VCaP (cell line): ENCODE measurements around the gene PTPN5.

Experiments used
- H3K27ac ChIP-seq: fragments of 450-650 bp; 2 replicates; pipeline ENCODE4 v1.5.1; 2017
- TF ChIP-seq, protein P1 (sequence below): fragments of 450-650 bp; conservative IDR thresholded peaks from 2 replicates; pipeline ENCODE4 v1.5.1; 2017; ENCODE audit warnings: mild to moderate bottlenecking, moderate library complexity

The PTPN5 gene

DNA sequence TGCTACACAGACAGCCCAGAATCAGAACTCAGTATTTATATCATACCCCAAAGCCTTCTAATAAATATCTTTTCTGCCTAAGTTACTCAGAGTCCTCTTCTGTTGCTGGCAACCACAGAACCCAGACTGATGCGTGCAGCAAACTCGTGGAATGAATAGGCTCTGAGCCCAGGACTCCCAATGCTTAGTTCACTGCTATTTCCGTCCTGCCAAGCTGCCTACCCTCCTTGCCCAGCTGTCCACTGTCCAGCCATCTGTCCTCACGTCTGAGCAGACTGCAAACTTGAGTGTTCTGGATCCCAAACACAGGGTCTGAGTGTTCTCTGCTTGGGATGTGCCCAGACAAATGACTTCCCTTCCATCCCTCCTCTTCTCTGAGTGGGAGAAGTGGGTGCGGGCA is 19.4 kb downstream of the PTPN5 start:
- TF ChIP-seq, protein P1, sequence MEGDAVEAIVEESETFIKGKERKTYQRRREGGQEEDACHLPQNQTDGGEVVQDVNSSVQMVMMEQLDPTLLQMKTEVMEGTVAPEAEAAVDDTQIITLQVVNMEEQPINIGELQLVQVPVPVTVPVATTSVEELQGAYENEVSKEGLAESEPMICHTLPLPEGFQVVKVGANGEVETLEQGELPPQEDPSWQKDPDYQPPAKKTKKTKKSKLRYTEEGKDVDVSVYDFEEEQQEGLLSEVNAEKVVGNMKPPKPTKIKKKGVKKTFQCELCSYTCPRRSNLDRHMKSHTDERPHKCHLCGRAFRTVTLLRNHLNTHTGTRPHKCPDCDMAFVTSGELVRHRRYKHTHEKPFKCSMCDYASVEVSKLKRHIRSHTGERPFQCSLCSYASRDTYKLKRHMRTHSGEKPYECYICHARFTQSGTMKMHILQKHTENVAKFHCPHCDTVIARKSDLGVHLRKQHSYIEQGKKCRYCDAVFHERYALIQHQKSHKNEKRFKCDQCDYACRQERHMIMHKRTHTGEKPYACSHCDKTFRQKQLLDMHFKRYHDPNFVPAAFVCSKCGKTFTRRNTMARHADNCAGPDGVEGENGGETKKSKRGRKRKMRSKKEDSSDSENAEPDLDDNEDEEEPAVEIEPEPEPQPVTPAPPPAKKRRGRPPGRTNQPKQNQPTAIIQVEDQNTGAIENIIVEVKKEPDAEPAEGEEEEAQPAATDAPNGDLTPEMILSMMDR: no peak

DNA sequence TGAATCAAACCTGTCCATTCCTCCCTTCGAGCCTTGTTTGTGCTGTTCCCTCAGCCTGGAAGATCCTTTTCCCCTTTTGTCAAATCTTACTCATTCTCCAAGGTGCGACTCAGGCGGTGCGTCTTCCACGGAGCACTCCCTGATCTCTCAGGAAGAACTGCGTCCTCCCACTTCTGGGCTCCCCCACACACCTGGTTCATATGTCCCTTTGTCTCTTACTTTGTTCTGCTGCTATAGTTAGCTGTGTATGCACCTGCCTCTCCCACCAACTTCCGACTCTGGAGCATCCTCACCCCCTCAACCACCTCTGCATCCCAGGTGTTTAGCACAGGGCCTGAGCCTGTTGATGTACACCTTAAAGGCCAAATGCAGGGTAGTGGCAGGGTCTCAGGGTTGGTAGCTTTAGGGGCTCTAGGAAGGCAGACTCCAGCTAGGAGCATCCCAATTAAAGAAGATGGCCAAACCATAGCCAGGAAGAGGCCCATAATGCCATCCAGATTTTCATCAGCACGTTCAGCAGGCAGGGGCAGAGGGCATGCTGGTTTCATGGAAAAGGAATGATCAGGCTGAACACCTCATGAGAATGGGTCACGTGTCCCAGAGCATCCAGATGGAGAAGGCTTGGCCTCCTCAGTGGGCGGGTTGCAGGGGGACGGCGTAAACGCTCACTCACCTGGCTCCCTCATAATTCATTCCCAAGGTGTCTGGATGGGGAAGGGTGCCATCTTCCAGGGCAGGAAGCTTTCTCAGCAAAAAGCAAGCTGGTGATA is 20.1 kb downstream of the PTPN5 start:
- no peak overlapping the region for H3K27ac ChIP-seq
- TF ChIP-seq, protein P1: no peak

More for the DNA sequence above, 19.4 kb downstream of the PTPN5 start:
- H3K27ac ChIP-seq: no peak overlapping the region

DNA sequence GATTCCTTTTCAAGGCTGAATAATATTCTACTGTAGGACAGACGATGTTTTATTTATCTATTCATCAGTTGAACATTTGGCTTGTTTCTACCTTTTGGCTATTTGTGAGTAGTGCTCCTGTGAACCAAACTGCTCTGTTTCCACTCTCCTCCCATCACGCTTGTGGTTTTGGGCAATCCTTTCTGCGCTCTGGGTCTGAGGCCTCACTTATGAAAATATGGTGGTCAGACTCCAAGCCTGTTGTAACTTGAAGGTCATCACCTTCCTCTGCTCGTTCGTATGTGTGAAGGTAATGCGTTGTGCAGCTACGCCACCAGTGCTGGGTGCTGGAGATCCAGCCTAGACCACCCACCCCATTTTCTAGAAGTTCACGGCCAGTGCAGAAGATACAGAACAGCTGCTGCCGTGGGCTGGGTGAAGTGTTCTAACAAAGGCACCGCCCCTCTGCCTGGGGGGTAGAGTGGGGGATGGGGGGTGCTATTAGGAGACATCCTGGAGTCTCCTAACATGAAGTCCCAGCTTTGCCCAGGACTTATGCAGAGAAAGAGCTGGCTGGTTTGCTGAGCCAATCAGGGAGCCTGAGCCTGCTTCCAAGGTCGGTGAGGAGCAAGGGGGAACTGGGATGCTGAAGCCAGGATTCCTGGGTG is 21.0 kb downstream of the PTPN5 start:
- no peak overlapping the region for H3K27ac ChIP-seq
- TF ChIP-seq, protein P1: no peak

DNA sequence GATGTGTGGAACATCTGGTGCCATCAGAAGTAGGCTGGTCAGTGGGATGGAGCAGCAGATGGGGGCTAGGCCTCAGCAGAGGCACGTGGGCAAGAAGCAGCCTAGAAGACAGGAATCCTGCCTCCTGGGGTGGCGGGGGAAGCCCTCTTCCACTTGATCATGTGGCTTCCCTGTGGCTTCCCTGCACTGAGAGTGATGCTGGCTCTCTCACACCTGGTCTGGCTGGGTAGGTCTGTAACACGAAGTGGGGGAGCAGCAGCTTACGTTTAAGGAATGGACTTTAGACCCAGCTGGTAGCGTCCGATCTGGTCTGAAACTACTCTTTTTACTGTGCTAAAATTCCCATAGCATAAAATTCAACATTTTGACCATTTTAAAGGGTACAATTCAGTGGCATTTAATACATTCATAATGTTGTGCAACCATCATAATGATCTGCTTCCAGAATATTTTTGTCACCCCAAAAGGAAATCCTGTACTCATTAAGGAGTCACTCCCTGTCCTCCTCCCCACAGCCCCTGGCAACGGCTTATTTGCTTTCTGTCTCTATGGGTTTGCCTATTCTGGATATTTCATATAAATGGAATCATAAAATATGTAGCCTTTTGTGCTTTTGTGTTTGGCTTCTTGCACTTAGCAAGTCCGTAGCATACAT is 21.7 kb downstream of the PTPN5 start:
- no peak overlapping the region for H3K27ac ChIP-seq
- TF ChIP-seq, protein P1: no peak

- TF ChIP-seq, protein P1: no peak
- no peak overlapping the region for H3K27ac ChIP-seq
These were observed 22.6 kb downstream of the PTPN5 start for GRCh38 chr11:18768978-18769377.

DNA sequence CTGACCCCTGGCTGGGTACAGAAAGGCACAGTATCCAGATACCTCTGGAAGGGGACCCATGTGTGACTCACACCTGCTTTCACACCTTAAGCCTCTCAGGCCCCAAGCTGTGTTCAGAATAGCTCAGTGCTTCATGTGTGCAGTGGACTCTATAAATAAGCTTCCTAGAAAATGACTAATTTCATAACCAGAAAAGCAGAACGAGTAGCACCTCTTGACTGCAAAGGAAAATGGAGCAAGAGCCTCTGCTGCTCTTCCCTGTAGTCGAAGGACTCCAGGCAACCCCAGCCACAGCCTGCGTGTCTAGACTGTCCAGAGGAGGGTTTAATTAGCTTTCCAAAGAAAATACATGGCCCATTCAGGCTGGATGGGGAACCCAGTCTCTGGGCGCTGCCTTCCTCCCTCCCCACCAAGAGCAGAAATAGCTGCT is 23.1 kb downstream of the PTPN5 start:
- H3K27ac ChIP-seq: no peak overlapping the region
- TF ChIP-seq, protein P1: no peak

DNA sequence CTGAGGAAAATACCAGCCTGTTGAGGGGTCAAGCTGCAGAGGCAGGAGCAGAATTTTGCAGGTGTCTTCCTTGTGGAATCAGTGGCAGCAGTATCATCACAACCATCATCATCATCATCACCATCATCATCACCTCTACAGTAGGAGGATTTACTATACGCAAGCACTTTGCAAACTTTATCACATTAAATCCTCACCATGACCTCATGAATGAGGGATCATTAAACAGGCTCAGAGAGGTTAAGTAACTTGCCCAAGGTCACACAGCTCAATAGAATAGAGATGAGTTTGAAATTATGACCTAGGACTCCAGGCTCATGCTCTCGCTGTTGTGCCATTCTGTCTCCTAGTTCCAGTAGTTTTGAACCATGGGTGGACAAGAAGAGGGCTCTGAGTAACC is 25.6 kb downstream of the PTPN5 start:
- TF ChIP-seq, protein P1: no peak
- H3K27ac ChIP-seq: no peak overlapping the region
